Measurements from ENCODE around the gene MYBPH.

- no peak for TF ChIP-seq CTCF (IDR thresholded peaks at IDR 0.05)
- no peak for TF ChIP-seq EP300 (IDR thresholded peaks at IDR 0.05)
- no peak for TF ChIP-seq POLR2AphosphoS5 (IDR thresholded peaks at IDR 0.05)
Measured at GRCh38 chr1:203225071-203225470, 49.4 kb upstream of the MYBPH start.
